Heart left ventricle (tissue), 16 donors: Measurements from ENCODE around the gene CTNNB1. TPM values are rescaled to one million over a fixed set of nuclear protein-coding genes. Genes with fewer than 3 reads are reported as not detected.

Source experiments
- ATAC-seq, 4 donors: fragments of 200-7000 bp; cut with Tn5 transposase; one replicate each; pipeline ENCODE4 v1.9.1; 2020 to 2022; ENCODE audit warnings: moderate library complexity in 4 of 4, mild to moderate bottlenecking in 3 of 4, moderate number of reproducible peaks in 1 of 4
- DNase-seq, 5 donors: peaks; one replicate each; pipeline ENCODE4 v3.0.0-alpha.2; 2020
- H3K27ac ChIP-seq, 12 donors: fragments of 200-600 bp; sonication (generic) in 4 of 12; one replicate each; pipeline versions ENCODE4 v1.5.0 to v1.8.0; 2016 to 2022; ENCODE audit warnings: mild to moderate bottlenecking in 2 of 12
- H3K27me3 ChIP-seq, 9 donors: fragments of 200-600 bp; sonication (generic) in 2 of 9; one replicate each; pipeline versions ENCODE4 v1.5.1 to v1.8.0; 2016 to 2022; ENCODE audit warnings: mild to moderate bottlenecking in 3 of 9
- H3K36me3 ChIP-seq, 9 donors: fragments of 200-600 bp; sonication (generic) in 2 of 9; one replicate each; pipeline versions ENCODE4 v1.5.0 to v1.8.0; 2018 to 2022; ENCODE audit warnings: mild to moderate bottlenecking in 2 of 9
- H3K4me1 ChIP-seq, 12 donors: fragments of 200-600 bp; sonication (generic) in 4 of 12; one replicate each; pipeline versions ENCODE4 v1.5.0 to v1.8.0; 2016 to 2022; ENCODE audit warnings: mild to moderate bottlenecking in 3 of 12
- H3K4me3 ChIP-seq, 12 donors: fragments of 200-600 bp; sonication (generic) in 4 of 12; one replicate each; pipeline versions ENCODE4 v1.5.0 to v1.8.0; 2017 to 2022; ENCODE audit warnings: mild to moderate bottlenecking in 9 of 12, moderate library complexity in 4 of 12
- H3K9me3 ChIP-seq, 12 donors: fragments of 200-600 bp; sonication (generic) in 4 of 12; one replicate each; pipeline versions ENCODE4 v1.5.0 to v1.8.0; 2016 to 2022; ENCODE audit warnings: mild to moderate bottlenecking in 1 of 12
- POLR2A ChIP-seq, 2 donors: fragments of 450-650 bp; IDR thresholded peaks; one replicate each; pipeline ENCODE4 v1.6.1; 2017; ENCODE audit warnings: antibody characterized with exemption in 2 of 2, mild to moderate bottlenecking in 2 of 2, moderate library complexity in 2 of 2
- WGBS, 4 donors: extraction: QIAGEN DNeasy Blood & Tissue Kit in 2 of 4; methylation state at CpG; one replicate each; pipeline versions ENCODE4 v1.1.5 to v1.1.7; 2013 to 2018; 5-methylcytosine and 5-hydroxymethylcytosine counted together
- intact Hi-C, 10 donors: fragments of 100-400 bp; cut with DNase I; formaldehyde crosslinking; loops; one replicate each; pipeline versions ENCODE4 v1.11.1 to v1.14.2; 2022
- polyA plus RNA-seq, 2 donors: library from polyadenylated mRNA; stranded (reverse); fragments of 200-250 nt; gene quantifications; one replicate each; pipeline ENCODE4 v1.2.3, GENCODE V29; 2013
- total RNA-seq, 9 donors: library from RNA; depleted of rRNA in 2 of 9; stranded (reverse); fragments of >200 nt in 2 of 9; fragmentation: NEBNext Ultra II Directional in 3 of 9; extraction: Animal tissue kit (Norgen Biotek cat#: 25700) in 3 of 9; gene quantifications; one replicate each; pipeline versions ENCODE4 v1.1.0 to v1.2.4, GENCODE V29; 2016 to 2023
- TF ChIP-seq, protein P1 (sequence below), 12 donors: fragments of 200-600 bp; sonication (generic) in 4 of 12; IDR thresholded peaks; one replicate each; pipeline versions ENCODE4 v1.5.0 to v1.8.0; 2018 to 2022; ENCODE audit warnings: antibody characterized with exemption in 12 of 12, mild to moderate bottlenecking in 5 of 12
- donor health status: ischemic (EF 13 %, LVEDD 7.1; RV severe dilation, severe dysfunction).
- donor health status: healthy with polysubstance abuse.
- donor health status: DM: no; HTN: yes; CAD: no.
- donor health status: DM: no; HTN: no; CAD: no.
- donor health status: ischemic (EF 25% LVEDD 6.9; RV normal size, moderate dysfunction).
- donor health status: ischemic (EF 25% LVEDD 5.7; RV mildly dilated, moderate dysfunction).
- donor health status: healthy.
- donor health status: DM: yes; HTN: yes; CAD: no.
- donor health status: ischemic (EF 35%, LVEDD 5.7; RV mildly dilated, moderate dysfunction).
- donor health status: nonischemic (EF 11% LVEDD 7.7; RV severe dilation, severe dysfunction).
- donor health status: DM: yes; HTN: yes; CAD: no.
- donor health status: PGD.
- donor health status: ischemic (EF 29% LVEDD 5.4; RV normal size, mild dysfunction).
- donor health status: nonischemic (EF 23%, LVEDD 6.1; RV moderate dilation, normal function).

CTNNB1 gene
- total and polyA plus RNA-seq, 11 donors = 25.6 to 301 (median 208) TPM

DNA sequence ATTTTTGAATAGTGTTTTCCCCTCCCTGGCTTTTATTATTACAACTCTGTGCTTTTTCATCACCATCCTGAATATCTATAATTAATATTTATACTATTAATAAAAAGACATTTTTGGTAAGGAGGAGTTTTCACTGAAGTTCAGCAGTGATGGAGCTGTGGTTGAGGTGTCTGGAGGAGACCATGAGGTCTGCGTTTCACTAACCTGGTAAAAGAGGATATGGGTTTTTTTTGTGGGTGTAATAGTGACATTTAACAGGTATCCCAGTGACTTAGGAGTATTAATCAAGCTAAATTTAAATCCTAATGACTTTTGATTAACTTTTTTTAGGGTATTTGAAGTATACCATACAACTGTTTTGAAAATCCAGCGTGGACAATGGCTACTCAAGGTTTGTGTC, 24.4 kb downstream of the CTNNB1 start:
- Histone ChIP-seq H3K27ac (peak overlapping the region in 7 of 12 donors; percentile 17 to 57 (median 44)), H3K4me3 (no peak overlapping the region), H3K4me1 (peaks cover 4 to 67% (median 58%) of the 10 kb centered on the region in 12 donors), H3K36me3 (peaks cover 0 to 52% (median 44%) of the 10 kb centered on the region in 9 donors), H3K9me3 (no peaks in the 10 kb centered on the region), H3K27me3 (no peaks in the 10 kb centered on the region)
- ATAC-seq (no peak), DNase-seq (no peak)
- intact Hi-C loops = no loop called here
- no peak for TF ChIP-seq POLR2A (IDR thresholded peaks at IDR 0.05)
- TF ChIP-seq, protein P1, sequence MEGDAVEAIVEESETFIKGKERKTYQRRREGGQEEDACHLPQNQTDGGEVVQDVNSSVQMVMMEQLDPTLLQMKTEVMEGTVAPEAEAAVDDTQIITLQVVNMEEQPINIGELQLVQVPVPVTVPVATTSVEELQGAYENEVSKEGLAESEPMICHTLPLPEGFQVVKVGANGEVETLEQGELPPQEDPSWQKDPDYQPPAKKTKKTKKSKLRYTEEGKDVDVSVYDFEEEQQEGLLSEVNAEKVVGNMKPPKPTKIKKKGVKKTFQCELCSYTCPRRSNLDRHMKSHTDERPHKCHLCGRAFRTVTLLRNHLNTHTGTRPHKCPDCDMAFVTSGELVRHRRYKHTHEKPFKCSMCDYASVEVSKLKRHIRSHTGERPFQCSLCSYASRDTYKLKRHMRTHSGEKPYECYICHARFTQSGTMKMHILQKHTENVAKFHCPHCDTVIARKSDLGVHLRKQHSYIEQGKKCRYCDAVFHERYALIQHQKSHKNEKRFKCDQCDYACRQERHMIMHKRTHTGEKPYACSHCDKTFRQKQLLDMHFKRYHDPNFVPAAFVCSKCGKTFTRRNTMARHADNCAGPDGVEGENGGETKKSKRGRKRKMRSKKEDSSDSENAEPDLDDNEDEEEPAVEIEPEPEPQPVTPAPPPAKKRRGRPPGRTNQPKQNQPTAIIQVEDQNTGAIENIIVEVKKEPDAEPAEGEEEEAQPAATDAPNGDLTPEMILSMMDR (IDR thresholded peaks at IDR 0.05) = no peak
- 67 to 74% (median 72%) methylated on average over 2 of the region's 2 CpGs for WGBS, 4 donors

DNA sequence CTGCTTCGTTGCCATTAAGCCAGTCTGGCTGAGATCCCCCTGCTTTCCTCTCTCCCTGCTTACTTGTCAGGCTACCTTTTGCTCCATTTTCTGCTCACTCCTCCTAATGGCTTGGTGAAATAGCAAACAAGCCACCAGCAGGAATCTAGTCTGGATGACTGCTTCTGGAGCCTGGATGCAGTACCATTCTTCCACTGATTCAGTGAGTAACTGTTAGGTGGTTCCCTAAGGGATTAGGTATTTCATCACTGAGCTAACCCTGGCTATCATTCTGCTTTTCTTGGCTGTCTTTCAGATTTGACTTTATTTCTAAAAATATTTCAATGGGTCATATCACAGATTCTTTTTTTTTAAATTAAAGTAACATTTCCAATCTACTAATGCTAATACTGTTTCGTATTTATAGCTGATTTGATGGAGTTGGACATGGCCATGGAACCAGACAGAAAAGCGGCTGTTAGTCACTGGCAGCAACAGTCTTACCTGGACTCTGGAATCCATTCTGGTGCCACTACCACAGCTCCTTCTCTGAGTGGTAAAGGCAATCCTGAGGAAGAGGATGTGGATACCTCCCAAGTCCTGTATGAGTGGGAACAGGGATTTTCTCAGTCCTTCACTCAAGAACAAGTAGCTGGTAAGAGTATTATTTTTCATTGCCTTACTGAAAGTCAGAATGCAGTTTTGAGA, 25.0 kb downstream of the CTNNB1 start:
- DNase-seq (peak in 1 of 5 donors; percentile 35), ATAC-seq (peak; percentile 91 to 94 (median 94))
- Histone ChIP-seq H3K27me3 (no peaks in the 10 kb centered on the region), H3K36me3 (peaks cover 0 to 58% (median 49%) of the 10 kb centered on the region in 9 donors), H3K4me1 (peaks cover 0 to 64% (median 54%) of the 10 kb centered on the region in 12 donors), H3K27ac (peak overlapping the region in 7 of 12 donors; percentile 17 to 57 (median 44)), H3K9me3 (no peaks in the 10 kb centered on the region), H3K4me3 (no peak overlapping the region)
- 45 to 56% (median 50%) methylated on average over 3 of the region's 3 CpGs for WGBS, 4 donors
- TF ChIP-seq POLR2A (IDR thresholded peaks at IDR 0.05) = no peak
- TF ChIP-seq, protein P1 (IDR thresholded peaks at IDR 0.05) = no peak
- intact Hi-C loops = no loop called here

- H3K27me3 ChIP-seq = no peaks in the 10 kb centered on the region
- H3K27ac ChIP-seq = no peak overlapping the region
- WGBS, 4 donors = 55 to 67% (median 63%) methylated on average over 6 of the region's 6 CpGs
- H3K4me3 ChIP-seq = no peak overlapping the region
- no peak for ATAC-seq
- peaks cover 0 to 19% (median 0%) of the 10 kb centered on the region in 12 donors for H3K4me1 ChIP-seq
- H3K9me3 ChIP-seq = no peaks in the 10 kb centered on the region
- H3K36me3 ChIP-seq = peaks cover 3 to 100% (median 98%) of the 10 kb centered on the region in 9 donors
- no peak for DNase-seq
- intact Hi-C loops = no loop called here
- TF ChIP-seq POLR2A (IDR thresholded peaks at IDR 0.05) = no peak
- TF ChIP-seq, protein P1 (IDR thresholded peaks at IDR 0.05) = no peak
Observed at GRCh38 chr3:41234823-41235721, 35.8 kb downstream of the CTNNB1 start.

DNA sequence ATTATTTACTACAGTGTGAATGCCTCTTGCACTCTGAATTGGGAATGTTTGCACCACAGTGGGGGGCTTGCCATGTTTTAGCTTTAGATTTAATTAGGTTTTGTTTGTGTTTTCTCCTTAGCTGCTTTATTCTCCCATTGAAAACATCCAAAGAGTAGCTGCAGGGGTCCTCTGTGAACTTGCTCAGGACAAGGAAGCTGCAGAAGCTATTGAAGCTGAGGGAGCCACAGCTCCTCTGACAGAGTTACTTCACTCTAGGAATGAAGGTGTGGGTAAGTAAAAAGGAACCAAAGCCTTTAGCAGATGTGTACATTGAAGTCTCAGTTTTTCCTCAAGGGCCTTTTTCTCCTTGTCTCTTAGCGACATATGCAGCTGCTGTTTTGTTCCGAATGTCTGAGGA, 36.9 kb downstream of the CTNNB1 start:
- no peak for ATAC-seq
- 83 to 92% (median 90%) methylated on average over 2 of the region's 2 CpGs for WGBS, 4 donors
- Histone ChIP-seq H3K27me3 (no peaks in the 10 kb centered on the region), H3K9me3 (no peaks in the 10 kb centered on the region), H3K36me3 (peaks cover 3 to 100% (median 98%) of the 10 kb centered on the region in 9 donors), H3K27ac (no peak overlapping the region), H3K4me3 (no peak overlapping the region), H3K4me1 (peaks cover 0 to 19% (median 0%) of the 10 kb centered on the region in 12 donors)
- DNase-seq = no peak
- TF ChIP-seq, protein P1 (IDR thresholded peaks at IDR 0.05) = no peak
- TF ChIP-seq POLR2A (IDR thresholded peaks at IDR 0.05) = no peak
- intact Hi-C loops = no loop called here
